ENCODE results near the gene SURF1.

The SURF1 gene

GRCh38 chr9:133360400-133361393, 4.4 kb upstream of the SURF1 start:
- Mint-ChIP-seq H3K4me3 (no peak overlapping the region), H3K9me3 (no peaks in the 10 kb centered on the region), H3K4me1 (peaks cover 34% of the 10 kb centered on the region), H3K27ac (no peak overlapping the region), H3K27me3 (no peaks in the 10 kb centered on the region), H3K36me3 (peaks cover 68% of the 10 kb centered on the region)
- ATAC-seq, result no peak

- no peak for ATAC-seq
- peaks cover 61% of the 10 kb centered on the region for H3K36me3 Mint-ChIP-seq
- H3K4me3 Mint-ChIP-seq, result no peak overlapping the region
Measured at GRCh38 chr9:133359399-133360175, 3.3 kb upstream of the SURF1 start.

DNA sequence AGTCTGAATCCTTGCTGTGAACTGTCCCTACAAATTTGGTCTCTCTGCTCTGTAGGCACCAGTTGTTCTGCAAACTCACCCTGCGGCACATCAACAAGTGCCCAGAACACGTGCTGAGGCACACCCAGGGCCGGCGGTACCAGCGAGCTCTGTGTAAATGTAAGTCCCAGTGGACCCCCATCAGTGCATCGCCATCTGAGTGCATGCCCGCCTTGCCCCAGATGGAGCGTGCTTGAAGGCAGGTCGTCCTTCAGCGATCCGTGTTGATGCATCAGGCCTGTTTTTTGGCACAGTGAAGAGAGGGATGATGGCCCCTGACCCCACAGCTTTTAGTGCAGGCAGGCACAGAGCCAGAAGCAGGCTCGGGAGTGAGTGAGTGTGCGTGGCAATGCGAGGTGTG, 1.4 kb upstream of the SURF1 start:
- no peak for ATAC-seq
- Mint-ChIP-seq H3K9me3 (no peaks in the 10 kb centered on the region), H3K27ac (peak overlapping the region; percentile 95), H3K36me3 (peaks cover 54% of the 10 kb centered on the region), H3K4me1 (peaks cover 58% of the 10 kb centered on the region), H3K27me3 (no peaks in the 10 kb centered on the region), H3K4me3 (peak overlapping the region; percentile 92)

More at GRCh38 chr9:133359399-133360175, 3.3 kb upstream of the SURF1 start:
- Mint-ChIP-seq H3K27me3 (no peaks in the 10 kb centered on the region), H3K27ac (peak overlapping the region; percentile 72), H3K9me3 (no peaks in the 10 kb centered on the region), H3K4me1 (peaks cover 42% of the 10 kb centered on the region)

DNA sequence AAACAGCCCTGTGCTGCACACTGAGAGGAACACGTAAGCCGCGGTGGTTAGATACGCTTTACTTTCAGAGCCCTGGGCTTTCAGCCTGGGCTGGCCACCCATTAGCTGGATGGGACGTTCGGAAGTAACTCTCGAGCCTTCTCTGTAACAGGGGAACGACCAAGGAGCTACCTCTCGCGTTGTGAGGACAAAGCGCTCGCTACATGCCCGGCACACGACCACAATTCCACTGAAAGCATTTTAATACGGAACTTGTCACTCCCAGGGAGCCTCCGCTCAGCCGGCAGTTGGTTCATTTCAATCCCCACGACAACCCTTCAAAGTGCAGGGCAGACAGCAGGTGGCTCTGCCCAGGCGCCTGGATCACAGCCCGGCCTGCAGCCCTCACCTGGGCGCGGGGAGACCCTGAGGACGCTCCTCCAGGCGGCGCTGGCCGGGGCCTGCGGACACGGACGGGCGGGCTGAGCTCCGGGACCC, 368 bp downstream of the SURF1 start:
- peak overlapping the region; percentile 79 for H3K4me3 Mint-ChIP-seq
- H3K4me1 Mint-ChIP-seq, result peaks cover 65% of the 10 kb centered on the region
- peak overlapping the region; percentile 95 for H3K27ac Mint-ChIP-seq
- peak; percentile 49 for ATAC-seq
- no peaks in the 10 kb centered on the region for H3K27me3 Mint-ChIP-seq
- no peaks in the 10 kb centered on the region for H3K9me3 Mint-ChIP-seq
- H3K36me3 Mint-ChIP-seq, result peaks cover 39% of the 10 kb centered on the region

GRCh38 chr9:133354766-133355165, 1.5 kb downstream of the SURF1 start:
- Mint-ChIP-seq H3K4me3 (no peak overlapping the region), H3K27me3 (no peaks in the 10 kb centered on the region), H3K27ac (no peak overlapping the region), H3K9me3 (no peaks in the 10 kb centered on the region), H3K36me3 (peaks cover 42% of the 10 kb centered on the region), H3K4me1 (peaks cover 66% of the 10 kb centered on the region)
- no peak for ATAC-seq

- H3K27ac Mint-ChIP-seq, result peak overlapping the region; percentile 67
- no peaks in the 10 kb centered on the region for H3K27me3 Mint-ChIP-seq
- H3K36me3 Mint-ChIP-seq, result peaks cover 45% of the 10 kb centered on the region
- H3K4me3 Mint-ChIP-seq, result no peak overlapping the region
- ATAC-seq, result no peak
- H3K9me3 Mint-ChIP-seq, result no peaks in the 10 kb centered on the region
- peaks cover 70% of the 10 kb centered on the region for H3K4me1 Mint-ChIP-seq
Measured at GRCh38 chr9:133353548-133353947, 2.7 kb downstream of the SURF1 start.

GRCh38 chr9:133352635-133353340, 3.5 kb downstream of the SURF1 start:
- Mint-ChIP-seq H3K27ac (peak overlapping the region; percentile 67), H3K27me3 (no peaks in the 10 kb centered on the region), H3K4me3 (no peak overlapping the region), H3K4me1 (peaks cover 64% of the 10 kb centered on the region), H3K9me3 (no peaks in the 10 kb centered on the region), H3K36me3 (peaks cover 45% of the 10 kb centered on the region)
- no peak for ATAC-seq

- Mint-ChIP-seq H3K36me3 (peaks cover 43% of the 10 kb centered on the region), H3K4me1 (peaks cover 60% of the 10 kb centered on the region), H3K27ac (no peak overlapping the region), H3K27me3 (no peaks in the 10 kb centered on the region), H3K4me3 (no peak overlapping the region), H3K9me3 (no peaks in the 10 kb centered on the region)
- ATAC-seq, result peak; percentile 7
Measured at GRCh38 chr9:133351908-133352634, 4.2 kb downstream of the SURF1 start.

- Mint-ChIP-seq H3K9me3 (no peaks in the 10 kb centered on the region), H3K27ac (no peak overlapping the region), H3K36me3 (peaks cover 43% of the 10 kb centered on the region), H3K4me3 (no peak overlapping the region), H3K27me3 (no peaks in the 10 kb centered on the region), H3K4me1 (peaks cover 61% of the 10 kb centered on the region)
- no peak for ATAC-seq
Measured at GRCh38 chr9:133351526-133351907, 4.8 kb downstream of the SURF1 start.

DNA sequence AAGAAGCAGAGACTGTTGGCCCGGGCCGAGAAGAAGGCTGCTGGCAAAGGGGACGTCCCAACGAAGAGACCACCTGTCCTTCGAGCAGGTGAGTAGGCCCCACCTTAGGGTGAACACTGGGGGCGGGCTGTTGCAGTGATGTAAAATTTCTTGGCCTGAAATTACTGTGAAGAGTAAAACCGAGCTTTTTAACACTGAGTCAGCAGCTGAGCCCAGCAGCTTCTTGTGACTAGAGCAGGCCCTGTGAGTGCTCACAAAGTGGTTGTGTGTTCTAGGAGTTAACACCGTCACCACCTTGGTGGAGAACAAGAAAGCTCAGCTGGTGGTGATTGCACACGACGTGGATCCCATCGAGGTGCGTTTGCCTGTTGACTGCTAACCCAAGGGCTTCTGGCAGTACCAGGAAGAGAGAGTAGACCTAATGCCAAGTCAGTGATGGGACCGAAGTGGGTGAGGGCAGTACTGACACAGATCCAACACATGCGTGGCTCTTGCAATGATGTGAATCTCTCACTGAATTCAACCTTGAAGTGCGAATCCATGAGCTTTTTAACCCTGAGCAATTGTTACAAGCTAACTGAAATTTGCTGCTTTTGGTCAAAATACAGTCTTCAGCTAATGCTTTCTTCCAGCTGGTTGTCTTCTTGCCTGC, 6.2 kb downstream of the SURF1 start:
- Mint-ChIP-seq H3K27me3 (no peaks in the 10 kb centered on the region), H3K4me1 (peaks cover 64% of the 10 kb centered on the region)

DNA sequence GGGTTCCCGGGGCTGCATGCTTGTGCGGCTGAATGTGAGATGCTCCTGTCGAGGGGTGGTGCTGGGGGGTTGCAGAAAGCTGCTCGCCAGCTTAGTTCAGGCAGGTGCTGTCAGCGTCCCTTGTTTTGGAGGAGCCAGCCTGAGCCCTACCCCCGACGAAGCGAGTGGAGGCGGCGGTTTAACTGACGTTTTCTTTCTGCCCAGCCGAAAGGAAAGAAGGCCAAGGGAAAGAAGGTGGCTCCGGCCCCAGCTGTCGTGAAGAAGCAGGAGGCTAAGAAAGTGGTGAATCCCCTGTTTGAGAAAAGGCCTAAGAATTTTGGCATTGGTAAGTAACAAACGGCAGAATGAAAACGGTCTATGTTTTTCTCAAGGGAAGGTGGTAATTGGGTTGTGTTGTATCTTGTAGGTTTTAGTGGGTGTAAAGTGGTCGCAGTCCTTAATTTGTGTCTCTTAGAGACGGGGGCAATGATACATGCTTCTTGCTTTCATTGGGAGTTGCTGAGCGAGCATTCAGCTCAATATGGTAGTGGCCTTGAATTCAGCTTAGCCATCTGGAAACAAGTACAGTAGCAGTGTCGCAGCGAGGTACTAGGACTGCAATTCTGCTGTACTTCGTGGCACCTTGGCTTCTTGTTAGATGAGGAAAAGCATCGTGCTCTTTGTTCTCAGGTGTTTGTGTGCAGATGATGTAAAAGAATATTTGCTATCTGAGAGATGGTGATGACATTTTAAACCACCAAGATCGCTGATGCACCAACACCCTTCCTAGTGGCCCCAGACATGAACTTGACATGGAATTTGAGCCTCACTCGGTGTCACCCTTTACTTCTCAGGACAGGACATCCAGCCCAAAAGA, 7.3 kb downstream of the SURF1 start:
- H3K27me3 Mint-ChIP-seq, result no peaks in the 10 kb centered on the region
- peak overlapping the region; percentile 99 for H3K27ac Mint-ChIP-seq
- H3K9me3 Mint-ChIP-seq, result no peaks in the 10 kb centered on the region
- peaks cover 56% of the 10 kb centered on the region for H3K4me1 Mint-ChIP-seq
- H3K36me3 Mint-ChIP-seq, result peaks cover 43% of the 10 kb centered on the region
- no peak for ATAC-seq
- peak overlapping the region; percentile 99 for H3K4me3 Mint-ChIP-seq

More for the DNA sequence above, 6.2 kb downstream of the SURF1 start:
- no peaks in the 10 kb centered on the region for H3K9me3 Mint-ChIP-seq
- no peak for ATAC-seq
- H3K27ac Mint-ChIP-seq, result peak overlapping the region; percentile 99
- peak overlapping the region; percentile 99 for H3K4me3 Mint-ChIP-seq
- peaks cover 43% of the 10 kb centered on the region for H3K36me3 Mint-ChIP-seq

- Mint-ChIP-seq H3K4me1 (peaks cover 49% of the 10 kb centered on the region), H3K36me3 (peaks cover 36% of the 10 kb centered on the region), H3K4me3 (peak within 1 kb of the TSS; percentile 99), H3K27me3 (no peaks in the 10 kb centered on the region), H3K9me3 (no peaks in the 10 kb centered on the region), H3K27ac (peak within 1 kb of the TSS; percentile 99)
- ATAC-seq, result peak; percentile 91
Measured at GRCh38 chr9:133347985-133348717, 8.1 kb downstream of the SURF1 start, which contains the start of the genes MED22 and RPL7A. TSS of gene MED22 (minus strand) at chr9:133348131. CDS start at chr9:133346662, 1,469 bp downstream. TSS of gene RPL7A (plus strand) at chr9:133348218. CDS start at chr9:133348244, 26 bp downstream.
